ENCODE measurements around the gene SPIN1. TPM values are rescaled to one million over a fixed set of nuclear protein-coding genes. Genes with fewer than 3 reads are reported as not detected.
"Not testable (repeated sequence)": the region's sequence is repeated elsewhere in the genome, so short reads cannot be mapped to it uniquely, and the experiment has no call there.

The SPIN1 gene
- total RNA-seq = 77.9 TPM

DNA sequence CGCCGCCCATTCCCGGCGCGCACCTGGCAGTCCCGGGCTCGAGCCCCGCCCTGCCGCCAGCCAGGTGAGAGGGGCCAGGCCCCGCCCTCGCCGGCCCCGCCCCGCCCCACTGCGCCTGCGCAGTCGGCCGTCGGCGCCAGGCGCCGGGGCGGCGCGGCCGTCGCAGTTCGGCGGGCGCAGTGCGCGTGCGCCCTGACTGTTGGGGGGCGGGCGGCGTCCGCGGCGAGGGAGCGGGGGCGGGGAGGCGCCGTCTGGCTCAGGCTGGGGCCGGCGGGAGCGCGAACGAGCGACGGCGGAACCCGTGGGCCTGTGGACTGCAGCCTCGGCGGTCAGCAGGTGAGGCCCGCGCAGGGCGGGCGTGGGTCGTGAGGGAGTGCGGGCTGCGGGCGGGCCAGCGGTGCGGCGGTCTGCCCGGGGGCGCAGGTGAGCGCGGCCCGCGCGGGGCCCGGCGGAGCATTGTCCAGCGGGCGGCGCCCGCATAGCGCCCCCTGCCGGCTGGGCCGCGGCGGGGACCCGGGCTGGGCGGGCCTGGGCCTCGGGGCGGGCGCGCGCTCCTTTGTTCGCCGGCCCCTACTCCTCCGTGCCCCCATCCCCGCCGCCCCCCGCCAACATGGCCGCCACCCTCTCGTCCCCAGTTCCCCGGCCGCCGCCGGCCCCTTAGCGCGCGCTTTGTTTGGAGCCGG lies at the start of gene SPIN1:
SPIN1 (plus strand) TSS at position 242 of the 683 bp plus-strand sequence. CDS start 38,096 bp downstream, outside the sequence.
- peak; percentile 84 for DNase-seq (ENCODE audit: low spot score)

DNA sequence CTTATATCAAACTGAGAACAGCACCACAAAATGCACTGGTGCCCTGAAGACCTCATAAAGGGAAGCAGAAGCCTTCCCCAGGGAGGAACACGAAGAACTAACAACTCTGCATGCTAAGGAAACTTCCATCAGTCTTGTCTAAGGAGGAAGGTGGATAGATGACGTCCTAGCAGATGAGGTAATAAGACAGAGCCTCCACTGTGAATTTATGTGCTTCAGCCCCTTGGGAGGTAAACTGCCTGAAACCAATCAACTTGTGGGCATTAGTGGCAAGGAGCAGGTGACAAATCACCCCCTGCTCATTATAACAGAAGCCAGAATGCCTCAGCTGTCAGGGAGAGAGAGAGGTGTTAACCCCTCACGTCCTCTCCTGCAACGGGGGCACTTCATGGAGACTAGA lies 48.9 kb upstream of the SPIN1 start:
- DNase-seq (ENCODE audit: low spot score) = no peak

DNA sequence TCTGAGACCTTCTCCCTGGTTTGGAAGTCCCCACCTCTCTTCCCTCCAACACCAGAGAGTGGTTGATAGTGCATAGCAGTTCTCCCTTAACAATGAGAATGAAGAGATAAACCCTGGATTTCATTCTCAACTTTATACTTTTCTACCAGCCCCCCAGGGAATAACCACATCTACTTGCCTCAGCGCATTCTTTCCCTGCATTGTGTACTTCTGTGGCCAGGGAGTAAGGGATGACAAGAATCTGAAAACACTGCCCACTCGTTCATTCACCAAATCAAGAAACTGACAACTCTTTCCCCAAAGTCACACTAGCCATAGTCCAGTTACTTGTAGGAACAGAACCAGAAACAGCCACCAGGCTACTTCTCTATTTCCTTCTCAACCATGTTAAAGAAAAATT lies 46.0 kb upstream of the SPIN1 start:
- DNase-seq (ENCODE audit: low spot score) = no peak

DNA sequence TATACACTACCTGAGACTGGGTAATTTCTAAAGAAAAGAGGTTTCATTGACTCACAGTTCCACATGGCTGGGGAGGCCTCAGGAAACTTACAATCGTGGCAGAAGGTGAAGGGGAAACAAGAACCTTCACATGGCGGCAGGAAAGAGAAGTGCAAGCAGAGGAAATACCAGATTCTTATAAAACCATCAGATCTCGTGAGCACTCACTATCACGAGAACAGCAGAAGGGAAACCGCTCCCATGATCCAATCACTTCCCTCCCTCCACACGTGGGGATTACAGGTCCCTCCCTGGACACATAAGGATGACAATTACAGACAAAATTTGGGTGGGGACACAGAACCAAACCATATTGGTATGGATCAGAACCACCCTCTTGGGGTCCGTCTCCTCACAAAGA lies 44.2 kb upstream of the SPIN1 start:
- DNase-seq (ENCODE audit: low spot score) = no peak

- not testable (repeated sequence) for DNase-seq (ENCODE audit: low spot score)
Observed at GRCh38 chr9:88350354-88350753, 37.9 kb upstream of the SPIN1 start.

GRCh38 chr9:88355166-88355565 lies 33.1 kb upstream of the SPIN1 start:
- no peak for DNase-seq (ENCODE audit: low spot score)

- not testable (repeated sequence) for DNase-seq (ENCODE audit: low spot score)
Observed at GRCh38 chr9:88357250-88357649, 31.0 kb upstream of the SPIN1 start.

- DNase-seq (ENCODE audit: low spot score) = no peak
Observed at GRCh38 chr9:88358723-88359122, 29.5 kb upstream of the SPIN1 start.

GRCh38 chr9:88359974-88360373 lies 28.3 kb upstream of the SPIN1 start:
- no peak for DNase-seq (ENCODE audit: low spot score)

DNA sequence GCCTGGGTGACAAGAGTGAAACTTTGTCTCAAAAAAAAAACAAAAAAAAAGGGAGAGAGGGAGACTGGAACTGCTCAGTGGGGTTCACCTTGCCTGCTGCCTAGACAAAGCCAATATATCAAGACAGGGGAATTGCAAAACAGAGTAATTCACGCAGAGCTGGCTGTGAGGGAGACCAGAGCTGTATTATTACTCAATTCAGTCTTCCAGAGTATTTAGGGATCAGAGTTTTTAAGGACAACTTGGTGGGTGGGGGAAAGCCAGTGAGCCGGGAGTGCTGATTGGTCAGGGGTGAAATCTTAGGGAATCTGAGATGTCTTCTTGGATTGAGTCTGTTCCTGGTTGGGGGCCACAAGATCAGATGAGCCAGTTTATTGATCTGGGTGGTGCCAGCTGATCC lies 25.6 kb upstream of the SPIN1 start:
- no peak for DNase-seq (ENCODE audit: low spot score)

- DNase-seq (ENCODE audit: low spot score) = no peak
Observed at GRCh38 chr9:88363661-88364060, 24.6 kb upstream of the SPIN1 start.

GRCh38 chr9:88364706-88365105 lies 23.5 kb upstream of the SPIN1 start:
- DNase-seq (ENCODE audit: low spot score) = no peak

GRCh38 chr9:88370346-88370745 lies 17.9 kb upstream of the SPIN1 start:
- DNase-seq (ENCODE audit: low spot score) = no peak

GRCh38 chr9:88372103-88372654 lies 16.1 kb upstream of the SPIN1 start:
- DNase-seq (ENCODE audit: low spot score) = no peak

DNA sequence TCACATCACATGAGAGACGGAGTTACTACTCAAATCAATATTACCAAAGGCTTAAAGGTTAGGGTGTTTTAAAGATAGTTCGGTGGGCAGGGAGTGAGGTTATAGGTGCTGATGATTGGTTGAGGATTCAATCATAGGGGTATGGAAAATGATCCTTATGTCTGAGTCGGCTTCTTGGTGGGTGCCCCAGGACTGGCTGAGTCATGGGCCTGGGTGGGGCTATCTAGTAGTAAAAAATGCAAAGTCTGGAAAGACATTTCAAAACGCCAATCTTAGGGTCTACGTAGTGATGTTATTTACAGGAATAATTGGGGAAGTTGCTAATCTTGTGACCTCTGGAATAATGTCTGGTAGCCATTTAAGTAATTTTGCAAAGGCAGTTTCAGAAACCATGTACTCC lies 15.2 kb upstream of the SPIN1 start:
- DNase-seq (ENCODE audit: low spot score) = no peak

DNA sequence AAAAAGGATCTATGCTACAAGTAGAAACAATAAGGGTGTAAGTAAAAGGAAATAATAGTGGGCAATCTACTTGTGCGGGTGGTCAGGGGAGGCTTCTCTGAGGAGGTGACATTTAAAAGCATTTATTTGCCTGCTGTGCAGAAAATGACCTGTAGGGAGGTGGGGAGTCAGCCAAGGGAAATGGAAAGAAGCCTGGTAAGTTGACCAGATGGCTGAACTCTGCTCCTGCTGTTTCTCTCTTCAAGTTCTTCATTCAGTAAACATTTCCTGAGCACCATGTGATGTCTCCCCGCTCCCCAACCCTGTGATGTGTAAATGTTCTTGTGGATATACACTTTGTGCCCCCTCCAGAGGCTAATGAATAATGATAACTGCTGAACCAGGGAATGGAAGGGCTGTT lies 9.9 kb upstream of the SPIN1 start:
- DNase-seq (ENCODE audit: low spot score) = no peak

DNA sequence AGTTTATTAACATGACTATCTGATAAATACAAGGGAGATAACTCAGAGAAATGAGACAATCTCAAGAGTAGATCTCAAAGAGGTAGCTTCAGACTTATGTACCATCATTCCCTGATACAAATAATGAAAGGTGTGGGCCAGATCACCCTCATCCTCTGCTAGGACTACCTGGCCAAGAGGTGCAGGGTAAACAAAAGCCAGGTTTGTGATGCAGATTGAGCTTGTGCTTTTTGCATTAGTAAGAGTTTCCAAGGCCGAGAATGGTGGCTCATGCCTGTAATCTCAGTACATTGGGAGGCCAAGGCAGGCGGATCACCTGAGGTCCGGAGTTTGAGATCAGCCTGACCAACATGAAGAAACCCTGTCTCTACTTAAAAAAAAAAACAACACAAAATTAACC lies 8.9 kb upstream of the SPIN1 start:
- no peak for DNase-seq (ENCODE audit: low spot score)

- no peak for DNase-seq (ENCODE audit: low spot score)
Observed at GRCh38 chr9:88380118-88380517, 8.1 kb upstream of the SPIN1 start.

DNA sequence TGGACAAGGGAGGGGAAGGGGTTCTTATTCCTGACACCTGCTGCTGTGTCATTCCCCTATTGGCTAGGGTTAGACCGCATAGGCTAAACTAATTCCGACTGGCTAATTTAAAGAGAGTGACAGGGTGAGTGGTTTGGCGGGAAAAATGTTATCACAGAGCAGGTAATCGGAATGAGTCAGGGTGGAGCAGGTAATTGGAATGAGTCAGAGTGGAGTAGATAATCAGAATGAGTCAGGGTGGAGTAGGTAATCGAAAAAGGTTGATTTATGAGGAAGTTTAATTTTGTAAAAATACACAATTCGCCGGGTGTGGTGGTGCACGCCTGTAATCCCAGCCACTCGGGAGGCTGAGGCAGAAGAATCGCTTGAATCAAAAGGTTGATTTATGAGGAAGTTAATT lies 6.9 kb upstream of the SPIN1 start:
- not testable (repeated sequence) for DNase-seq (ENCODE audit: low spot score)

DNA sequence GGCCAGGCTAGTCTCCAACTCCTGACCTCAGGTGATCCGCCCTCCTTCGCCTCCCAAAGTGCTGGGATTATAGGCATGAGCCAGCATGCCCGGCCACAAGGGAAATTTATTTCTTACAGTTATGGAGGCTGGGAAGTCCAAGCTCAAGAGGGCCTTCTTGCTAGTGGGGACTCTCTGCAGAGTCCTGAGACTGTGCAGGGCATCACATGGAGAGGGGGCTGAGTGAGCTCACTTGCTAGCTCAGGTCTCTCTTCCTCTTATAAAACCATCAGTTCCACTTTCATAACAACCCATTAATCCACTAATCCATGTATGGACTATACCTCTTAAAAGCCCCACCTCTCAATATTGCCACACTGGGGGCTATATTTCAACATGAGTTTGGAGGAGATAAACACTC lies 5.1 kb upstream of the SPIN1 start:
- no peak for DNase-seq (ENCODE audit: low spot score)

- DNase-seq (ENCODE audit: low spot score) = not testable (repeated sequence)
Observed at GRCh38 chr9:88386137-88386536, 2.1 kb upstream of the SPIN1 start.

DNA sequence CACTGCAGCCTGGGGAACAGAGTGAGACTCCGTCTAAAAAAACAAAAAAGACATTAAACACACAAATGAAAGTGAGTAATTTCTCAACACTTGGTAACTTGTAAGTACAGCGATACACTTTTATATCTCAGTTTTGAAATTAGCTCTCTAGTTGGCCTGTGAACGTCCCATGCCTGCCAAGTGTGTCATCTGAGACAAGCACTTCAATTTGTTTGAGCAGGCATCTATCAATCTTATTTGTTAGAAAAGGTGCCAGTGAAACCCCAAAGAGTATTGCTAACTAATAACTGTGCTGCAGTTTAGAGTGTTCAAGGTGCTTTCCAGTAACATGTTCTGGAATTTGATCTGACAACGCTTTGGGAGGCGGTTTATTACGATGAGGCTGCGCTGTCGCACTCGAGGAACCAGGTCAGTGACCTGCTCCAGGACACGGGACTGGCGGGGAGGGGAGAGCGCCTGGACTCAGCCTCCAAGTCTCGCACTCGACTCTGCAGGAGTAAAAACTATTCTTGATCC lies 1.1 kb upstream of the SPIN1 start:
- no peak for DNase-seq (ENCODE audit: low spot score)

DNA sequence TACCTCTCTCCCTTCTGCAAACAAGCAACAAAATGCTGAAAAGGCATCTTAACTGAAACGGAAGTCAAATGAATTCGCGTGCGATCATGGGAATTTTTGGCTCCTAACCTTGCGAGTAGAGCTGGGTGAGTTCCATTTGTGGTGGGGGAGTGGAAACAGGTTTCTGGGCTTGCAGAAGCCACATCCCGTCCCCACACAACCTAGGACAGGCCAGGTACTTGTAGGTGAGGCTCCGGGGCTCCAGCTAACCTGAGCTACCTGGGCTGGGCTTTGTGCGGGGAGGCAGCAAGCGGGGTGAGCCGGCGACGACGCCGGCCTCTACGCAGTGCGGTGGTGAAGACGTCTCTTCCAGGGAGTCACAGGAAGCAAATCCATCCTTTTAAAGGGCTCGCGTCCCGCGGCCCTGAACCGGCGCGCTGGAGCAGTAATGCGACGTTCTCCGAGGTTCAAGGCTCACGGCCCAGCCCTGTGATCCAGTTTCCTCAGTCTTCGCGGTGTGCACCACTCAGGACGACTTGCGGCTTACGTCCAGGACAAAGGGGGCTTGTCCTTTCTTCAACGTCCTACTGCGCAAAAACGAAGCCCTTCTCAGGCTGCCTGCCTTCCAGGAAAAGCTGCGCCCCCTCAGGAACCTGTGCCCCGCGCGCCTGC lies 567 bp upstream of the SPIN1 start:
- DNase-seq (ENCODE audit: low spot score) = peak; percentile 55

Measured in ureter (tissue), 1 donor.